Loucy (cell line): Measurements from ENCODE around the gene PRRC2B.

Experiments used
- H2AFZ ChIP-seq: fragments of 200-600 bp; sonication (generic); 2 replicates; pipeline ENCODE4 v1.6.0; 2016; ENCODE audit warnings: antibody characterized with exemption, mild to moderate bottlenecking, low read length, moderate library complexity
- H3F3A ChIP-seq: fragments of 200-600 bp; 2 replicates; pipeline ENCODE4 v1.6.0; 2016; ENCODE audit warnings: antibody characterized with exemption, low read depth, mild to moderate bottlenecking
- H3K27me3 ChIP-seq: fragments of 200-600 bp; sonication (generic); 2 replicates; pipeline ENCODE4 v1.6.1; 2014; ENCODE audit warnings: low read length, mild to moderate bottlenecking; ENCODE audit not compliant: insufficient read depth, poor library complexity, severe bottlenecking
- H3K36me3 ChIP-seq: fragments of 200-600 bp; sonication (generic); 2 replicates; pipeline ENCODE4 v1.6.1; 2016; ENCODE audit warnings: low read length; ENCODE audit not compliant: insufficient read depth
- H3K4me1 ChIP-seq: fragments of 200-600 bp; sonication (generic); 2 replicates; pipeline ENCODE4 v1.5.1; 2014; ENCODE audit warnings: low read length, mild to moderate bottlenecking; ENCODE audit not compliant: insufficient read depth, poor library complexity, severe bottlenecking
- H3K4me2 ChIP-seq: fragments of 200-600 bp; sonication (generic); 2 replicates; pipeline ENCODE4 v1.6.0; 2014; ENCODE audit warnings: antibody characterized with exemption, low read length, low read depth, mild to moderate bottlenecking; ENCODE audit not compliant: poor library complexity, severe bottlenecking
- H3K4me3 ChIP-seq: fragments of 200-600 bp; sonication (generic); 2 replicates; pipeline ENCODE4 v1.5.1; 2014; ENCODE audit warnings: low read length, mild to moderate bottlenecking, mixed read lengths; ENCODE audit not compliant: poor library complexity, severe bottlenecking
- H3K79me2 ChIP-seq: fragments of 200-600 bp; sonication (generic); 2 replicates; pipeline ENCODE4 v1.6.1; 2014; ENCODE audit warnings: low read length; ENCODE audit not compliant: insufficient read depth
- H3K9ac ChIP-seq: fragments of 200-600 bp; sonication (generic); 2 replicates; pipeline ENCODE4 v1.6.0; 2014; ENCODE audit warnings: mild to moderate bottlenecking, low read depth, low read length, moderate library complexity; ENCODE audit not compliant: poor library complexity, severe bottlenecking
- H3K9me2 ChIP-seq: fragments of 200-600 bp; sonication (generic); replicated peaks from 2 replicates; pipeline ENCODE4 v1.6.1; 2016; ENCODE audit warnings: low read depth, low read length, mixed read lengths
- H3K9me3 ChIP-seq: fragments of 200-600 bp; sonication (generic); 2 replicates; pipeline ENCODE4 v1.6.1; 2014; ENCODE audit warnings: mild to moderate bottlenecking, antibody characterized with exemption, low read length, low read depth; ENCODE audit not compliant: insufficient read depth
- H4K20me1 ChIP-seq: fragments of 200-600 bp; sonication (generic); 2 replicates; pipeline ENCODE4 v1.6.0; 2014; ENCODE audit warnings: antibody characterized with exemption, low read length, mild to moderate bottlenecking; ENCODE audit not compliant: insufficient read depth, poor library complexity, severe bottlenecking
- EZH2phosphoT487 ChIP-seq: fragments of 200-600 bp; IDR thresholded peaks from 2 replicates; pipeline ENCODE4 v1.6.1; 2018; ENCODE audit warnings: antibody characterized with exemption, mild to moderate bottlenecking, moderate library complexity, borderline replicate concordance
- TF ChIP-seq, protein P1 (sequence below): fragments of 200-600 bp; sonication (generic); conservative IDR thresholded peaks from 2 replicates; pipeline ENCODE4 v1.5.1; 2014; ENCODE audit warnings: mild to moderate bottlenecking, antibody characterized with exemption, low read length

Gene PRRC2B

DNA sequence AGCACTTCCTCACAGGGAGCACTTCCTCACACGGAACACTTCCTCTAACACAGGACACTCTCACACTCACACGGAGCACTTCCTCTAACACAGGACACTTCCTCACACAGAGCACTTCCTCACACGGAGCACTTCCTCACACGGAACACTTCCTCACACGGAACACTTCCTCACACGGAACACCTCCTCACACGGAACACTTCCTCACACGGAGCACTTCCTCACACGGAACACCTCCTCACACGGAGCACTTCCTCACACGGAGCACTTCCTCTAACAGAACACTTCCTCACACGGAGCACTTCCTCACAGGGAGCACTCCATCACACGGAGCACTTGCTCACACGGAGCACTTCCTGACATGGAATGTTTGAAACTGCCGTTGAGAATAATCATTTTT, 122.2 kb downstream of the PRRC2B start:
- Histone ChIP-seq H3K9me3 (no peaks in the 10 kb centered on the region), H3K79me2 (no peaks in the 10 kb centered on the region), H3F3A (no peaks in the 10 kb centered on the region), H3K9me2 (no peaks in the 10 kb centered on the region), H2AFZ (no peak overlapping the region), H3K4me3 (no peak overlapping the region), H3K4me1 (no peaks in the 10 kb centered on the region), H3K36me3 (peaks cover 52% of the 10 kb centered on the region; the same call in 1 of the 2 replicates), H3K27me3 (no peaks in the 10 kb centered on the region), H3K9ac (no peak overlapping the region), H4K20me1 (no peaks in the 10 kb centered on the region), H3K4me2 (no peak overlapping the region)
- TF ChIP-seq, protein P1, sequence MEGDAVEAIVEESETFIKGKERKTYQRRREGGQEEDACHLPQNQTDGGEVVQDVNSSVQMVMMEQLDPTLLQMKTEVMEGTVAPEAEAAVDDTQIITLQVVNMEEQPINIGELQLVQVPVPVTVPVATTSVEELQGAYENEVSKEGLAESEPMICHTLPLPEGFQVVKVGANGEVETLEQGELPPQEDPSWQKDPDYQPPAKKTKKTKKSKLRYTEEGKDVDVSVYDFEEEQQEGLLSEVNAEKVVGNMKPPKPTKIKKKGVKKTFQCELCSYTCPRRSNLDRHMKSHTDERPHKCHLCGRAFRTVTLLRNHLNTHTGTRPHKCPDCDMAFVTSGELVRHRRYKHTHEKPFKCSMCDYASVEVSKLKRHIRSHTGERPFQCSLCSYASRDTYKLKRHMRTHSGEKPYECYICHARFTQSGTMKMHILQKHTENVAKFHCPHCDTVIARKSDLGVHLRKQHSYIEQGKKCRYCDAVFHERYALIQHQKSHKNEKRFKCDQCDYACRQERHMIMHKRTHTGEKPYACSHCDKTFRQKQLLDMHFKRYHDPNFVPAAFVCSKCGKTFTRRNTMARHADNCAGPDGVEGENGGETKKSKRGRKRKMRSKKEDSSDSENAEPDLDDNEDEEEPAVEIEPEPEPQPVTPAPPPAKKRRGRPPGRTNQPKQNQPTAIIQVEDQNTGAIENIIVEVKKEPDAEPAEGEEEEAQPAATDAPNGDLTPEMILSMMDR = no peak
- no peak for TF ChIP-seq EZH2phosphoT487

DNA sequence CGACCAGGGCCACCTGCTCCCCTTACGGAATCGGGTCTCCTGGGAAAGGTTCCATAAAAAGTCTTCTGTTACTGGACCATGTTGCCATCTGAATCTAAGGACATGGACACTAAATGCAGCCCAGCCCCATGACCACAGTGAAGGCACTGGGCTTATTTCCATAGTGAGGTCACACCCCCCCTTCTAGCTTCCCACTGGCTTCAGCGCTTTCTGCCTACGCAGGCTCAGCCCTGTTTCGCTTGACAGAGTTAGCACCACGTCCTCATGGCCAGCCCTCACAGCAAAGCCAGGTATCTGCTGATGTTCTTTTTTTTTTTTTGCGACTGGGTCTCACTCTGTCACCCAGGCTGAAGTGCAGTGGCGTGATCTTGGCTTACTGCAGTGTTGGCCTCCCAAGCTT, 123.0 kb downstream of the PRRC2B start:
- no peaks in the 10 kb centered on the region for H3F3A ChIP-seq
- no peaks in the 10 kb centered on the region for H4K20me1 ChIP-seq
- peaks cover 49% of the 10 kb centered on the region; the same call in 1 of the 2 replicates for H3K36me3 ChIP-seq
- no peak overlapping the region for H2AFZ ChIP-seq
- no peak overlapping the region for H3K4me3 ChIP-seq
- no peaks in the 10 kb centered on the region for H3K9me3 ChIP-seq
- H3K4me1 ChIP-seq = no peaks in the 10 kb centered on the region
- TF ChIP-seq, protein P1 = no peak
- TF ChIP-seq EZH2phosphoT487 = no peak
- H3K79me2 ChIP-seq = no peaks in the 10 kb centered on the region
- no peaks in the 10 kb centered on the region for H3K27me3 ChIP-seq
- no peak overlapping the region for H3K9ac ChIP-seq
- no peaks in the 10 kb centered on the region for H3K9me2 ChIP-seq
- no peak overlapping the region for H3K4me2 ChIP-seq

DNA sequence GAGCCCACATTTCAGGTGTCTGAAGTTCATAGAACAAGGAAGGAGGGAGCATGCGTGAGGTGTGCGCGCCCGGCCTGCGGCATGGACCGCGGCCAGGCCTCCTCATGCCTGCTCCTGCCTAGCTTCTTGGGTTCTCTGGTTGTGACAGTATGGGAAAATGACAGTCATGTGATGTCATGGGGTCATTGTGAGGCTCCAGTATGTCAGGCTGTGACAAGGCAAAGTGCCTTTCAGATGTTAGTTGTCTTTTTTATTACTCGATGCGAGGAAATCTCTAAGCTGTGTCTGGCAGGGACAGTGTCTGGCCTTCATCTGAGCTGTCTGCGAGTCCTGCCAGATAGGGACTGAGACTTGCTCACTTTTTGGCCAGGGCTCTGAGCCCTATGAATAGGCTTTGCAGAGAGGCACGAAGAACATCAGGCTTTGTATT, 123.9 kb downstream of the PRRC2B start:
- Histone ChIP-seq H3K9me3 (no peaks in the 10 kb centered on the region), H3K4me2 (no peak overlapping the region), H2AFZ (no peak overlapping the region), H3K4me1 (no peaks in the 10 kb centered on the region), H3K9ac (no peak overlapping the region), H3K36me3 (peaks cover 49% of the 10 kb centered on the region; the same call in 1 of the 2 replicates), H3F3A (no peaks in the 10 kb centered on the region), H3K4me3 (no peak overlapping the region), H4K20me1 (no peaks in the 10 kb centered on the region), H3K79me2 (no peaks in the 10 kb centered on the region), H3K9me2 (no peaks in the 10 kb centered on the region), H3K27me3 (no peaks in the 10 kb centered on the region)
- TF ChIP-seq, protein P1 = no peak
- TF ChIP-seq EZH2phosphoT487 = no peak
